ENCODE results near the gene CFDP1. TPM values are rescaled to one million over a fixed set of nuclear protein-coding genes. Genes with fewer than 3 reads are reported as not detected.
A peak's percentile ranks its signal among the peaks of the same experiment; 100 is the strongest.

CFDP1 gene
- total and polyA plus RNA-seq, 2 of the 13 experiments (the other 11 are each of a cell fraction or from before 2014, with no cell fraction given) = 78.6 to 153 TPM

GRCh38 chr16:75433732-75434413, 570 bp upstream of the CFDP1 start (continued):
- TF ChIP-seq, protein P1, sequence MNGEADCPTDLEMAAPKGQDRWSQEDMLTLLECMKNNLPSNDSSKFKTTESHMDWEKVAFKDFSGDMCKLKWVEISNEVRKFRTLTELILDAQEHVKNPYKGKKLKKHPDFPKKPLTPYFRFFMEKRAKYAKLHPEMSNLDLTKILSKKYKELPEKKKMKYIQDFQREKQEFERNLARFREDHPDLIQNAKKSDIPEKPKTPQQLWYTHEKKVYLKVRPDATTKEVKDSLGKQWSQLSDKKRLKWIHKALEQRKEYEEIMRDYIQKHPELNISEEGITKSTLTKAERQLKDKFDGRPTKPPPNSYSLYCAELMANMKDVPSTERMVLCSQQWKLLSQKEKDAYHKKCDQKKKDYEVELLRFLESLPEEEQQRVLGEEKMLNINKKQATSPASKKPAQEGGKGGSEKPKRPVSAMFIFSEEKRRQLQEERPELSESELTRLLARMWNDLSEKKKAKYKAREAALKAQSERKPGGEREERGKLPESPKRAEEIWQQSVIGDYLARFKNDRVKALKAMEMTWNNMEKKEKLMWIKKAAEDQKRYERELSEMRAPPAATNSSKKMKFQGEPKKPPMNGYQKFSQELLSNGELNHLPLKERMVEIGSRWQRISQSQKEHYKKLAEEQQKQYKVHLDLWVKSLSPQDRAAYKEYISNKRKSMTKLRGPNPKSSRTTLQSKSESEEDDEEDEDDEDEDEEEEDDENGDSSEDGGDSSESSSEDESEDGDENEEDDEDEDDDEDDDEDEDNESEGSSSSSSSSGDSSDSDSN (CRISPR knock-in tag; IDR thresholded peaks at IDR 0.05) = no peak
- no peak for TF ChIP-seq PAF1 (CRISPR knock-in tag; IDR thresholded peaks at IDR 0.05)
- TF ChIP-seq, protein P2, sequence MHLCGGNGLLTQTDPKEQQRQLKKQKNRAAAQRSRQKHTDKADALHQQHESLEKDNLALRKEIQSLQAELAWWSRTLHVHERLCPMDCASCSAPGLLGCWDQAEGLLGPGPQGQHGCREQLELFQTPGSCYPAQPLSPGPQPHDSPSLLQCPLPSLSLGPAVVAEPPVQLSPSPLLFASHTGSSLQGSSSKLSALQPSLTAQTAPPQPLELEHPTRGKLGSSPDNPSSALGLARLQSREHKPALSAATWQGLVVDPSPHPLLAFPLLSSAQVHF (CRISPR knock-in tag; IDR thresholded peaks at IDR 0.05) = no peak
- peak; percentile 37; the same call in 1 of the 2 replicates for TF ChIP-seq FOXJ3 (CRISPR knock-in tag; IDR thresholded peaks at IDR 0.05; ENCODE audit: borderline replicate concordance)
- TF ChIP-seq HOXA3 (CRISPR knock-in tag; IDR thresholded peaks at IDR 0.05) = peak; percentile 52; the same call in 1 of the 2 replicates
- no peak; the same call in 1 of the 2 replicates for TF ChIP-seq ZNF674 (CRISPR knock-in tag; IDR thresholded peaks at IDR 0.05; ENCODE audit: low read depth)
- no peak for TF ChIP-seq MLLT10 (CRISPR knock-in tag; IDR thresholded peaks at IDR 0.05)
- 0 out of 2 replicates have a peak, but pooled peaks have one; percentile 7 for TF ChIP-seq CENPT (CRISPR knock-in tag; IDR thresholded peaks at IDR 0.05; ENCODE audit: low read depth)
- TF ChIP-seq ZNF672 (CRISPR knock-in tag; IDR thresholded peaks at IDR 0.05) = no peak
- TF ChIP-seq AGO1 (IDR thresholded peaks at IDR 0.05; ENCODE audit: low read depth, low read length, poor library complexity, severe bottlenecking) = no peak
- TF ChIP-seq, protein P3, sequence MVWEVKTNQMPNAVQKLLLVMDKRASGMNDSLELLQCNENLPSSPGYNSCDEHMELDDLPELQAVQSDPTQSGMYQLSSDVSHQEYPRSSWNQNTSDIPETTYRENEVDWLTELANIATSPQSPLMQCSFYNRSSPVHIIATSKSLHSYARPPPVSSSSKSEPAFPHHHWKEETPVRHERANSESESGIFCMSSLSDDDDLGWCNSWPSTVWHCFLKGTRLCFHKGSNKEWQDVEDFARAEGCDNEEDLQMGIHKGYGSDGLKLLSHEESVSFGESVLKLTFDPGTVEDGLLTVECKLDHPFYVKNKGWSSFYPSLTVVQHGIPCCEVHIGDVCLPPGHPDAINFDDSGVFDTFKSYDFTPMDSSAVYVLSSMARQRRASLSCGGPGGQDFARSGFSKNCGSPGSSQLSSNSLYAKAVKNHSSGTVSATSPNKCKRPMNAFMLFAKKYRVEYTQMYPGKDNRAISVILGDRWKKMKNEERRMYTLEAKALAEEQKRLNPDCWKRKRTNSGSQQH (CRISPR knock-in tag; IDR thresholded peaks at IDR 0.05; ENCODE audit: low read depth) = 0 out of 2 replicates have a peak, but pooled peaks have one; percentile 47
- 0 out of 2 replicates have a peak, but pooled peaks have one; percentile 7 for TF ChIP-seq THRA (CRISPR knock-in tag; IDR thresholded peaks at IDR 0.05; ENCODE audit: borderline replicate concordance)
- TF ChIP-seq, protein P4, sequence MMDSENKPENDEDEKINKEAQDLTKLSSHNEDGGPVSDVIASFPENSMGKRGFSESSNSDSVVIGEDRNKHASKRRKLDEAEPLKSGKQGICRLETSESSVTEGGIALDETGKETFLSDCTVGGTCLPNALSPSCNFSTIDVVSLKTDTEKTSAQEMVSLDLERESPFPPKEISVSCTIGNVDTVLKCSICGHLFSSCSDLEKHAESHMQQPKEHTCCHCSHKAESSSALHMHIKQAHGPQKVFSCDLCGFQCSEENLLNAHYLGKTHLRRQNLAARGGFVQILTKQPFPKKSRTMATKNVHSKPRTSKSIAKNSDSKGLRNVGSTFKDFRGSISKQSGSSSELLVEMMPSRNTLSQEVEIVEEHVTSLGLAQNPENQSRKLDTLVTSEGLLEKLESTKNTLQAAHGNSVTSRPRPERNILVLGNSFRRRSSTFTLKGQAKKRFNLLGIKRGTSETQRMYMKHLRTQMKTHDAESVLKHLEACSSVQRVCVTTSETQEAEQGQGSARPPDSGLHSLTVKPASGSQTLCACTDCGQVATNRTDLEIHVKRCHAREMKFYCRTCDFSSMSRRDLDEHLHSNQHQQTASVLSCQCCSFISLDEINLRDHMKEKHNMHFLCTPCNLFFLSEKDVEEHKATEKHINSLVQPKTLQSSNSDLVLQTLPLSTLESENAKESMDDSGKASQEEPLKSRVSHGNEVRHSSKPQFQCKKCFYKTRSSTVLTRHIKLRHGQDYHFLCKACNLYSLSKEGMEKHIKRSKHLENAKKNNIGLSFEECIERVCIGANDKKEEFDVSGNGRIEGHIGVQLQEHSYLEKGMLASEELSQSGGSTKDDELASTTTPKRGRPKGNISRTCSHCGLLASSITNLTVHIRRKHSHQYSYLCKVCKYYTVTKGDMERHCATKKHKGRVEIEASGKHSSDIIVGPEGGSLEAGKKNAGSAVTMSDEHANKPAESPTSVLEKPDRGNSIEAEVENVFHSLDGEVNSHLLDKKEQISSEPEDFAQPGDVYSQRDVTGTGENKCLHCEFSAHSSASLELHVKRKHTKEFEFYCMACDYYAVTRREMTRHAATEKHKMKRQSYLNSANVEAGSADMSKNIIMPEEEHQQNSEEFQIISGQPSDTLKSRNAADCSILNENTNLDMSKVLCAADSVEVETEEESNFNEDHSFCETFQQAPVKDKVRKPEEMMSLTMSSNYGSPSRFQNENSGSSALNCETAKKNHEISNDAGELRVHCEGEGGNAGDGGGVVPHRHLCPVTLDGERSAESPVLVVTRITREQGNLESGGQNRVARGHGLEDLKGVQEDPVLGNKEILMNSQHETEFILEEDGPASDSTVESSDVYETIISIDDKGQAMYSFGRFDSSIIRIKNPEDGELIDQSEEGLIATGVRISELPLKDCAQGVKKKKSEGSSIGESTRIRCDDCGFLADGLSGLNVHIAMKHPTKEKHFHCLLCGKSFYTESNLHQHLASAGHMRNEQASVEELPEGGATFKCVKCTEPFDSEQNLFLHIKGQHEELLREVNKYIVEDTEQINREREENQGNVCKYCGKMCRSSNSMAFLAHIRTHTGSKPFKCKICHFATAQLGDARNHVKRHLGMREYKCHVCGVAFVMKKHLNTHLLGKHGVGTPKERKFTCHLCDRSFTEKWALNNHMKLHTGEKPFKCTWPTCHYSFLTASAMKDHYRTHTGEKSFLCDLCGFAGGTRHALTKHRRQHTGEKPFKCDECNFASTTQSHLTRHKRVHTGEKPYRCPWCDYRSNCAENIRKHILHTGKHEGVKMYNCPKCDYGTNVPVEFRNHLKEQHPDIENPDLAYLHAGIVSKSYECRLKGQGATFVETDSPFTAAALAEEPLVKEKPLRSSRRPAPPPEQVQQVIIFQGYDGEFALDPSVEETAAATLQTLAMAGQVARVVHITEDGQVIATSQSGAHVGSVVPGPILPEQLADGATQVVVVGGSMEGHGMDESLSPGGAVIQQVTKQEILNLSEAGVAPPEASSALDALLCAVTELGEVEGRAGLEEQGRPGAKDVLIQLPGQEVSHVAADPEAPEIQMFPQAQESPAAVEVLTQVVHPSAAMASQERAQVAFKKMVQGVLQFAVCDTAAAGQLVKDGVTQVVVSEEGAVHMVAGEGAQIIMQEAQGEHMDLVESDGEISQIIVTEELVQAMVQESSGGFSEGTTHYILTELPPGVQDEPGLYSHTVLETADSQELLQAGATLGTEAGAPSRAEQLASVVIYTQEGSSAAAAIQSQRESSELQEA (CRISPR knock-in tag; IDR thresholded peaks at IDR 0.05; ENCODE audit: not compliant biosample characterization) = no peak
- TF ChIP-seq SNRNP70 (IDR thresholded peaks at IDR 0.05; ENCODE audit: low read depth, low read length) = no peak

Measured in HepG2 (cell line).